Tibial nerve (tissue), 4 donors: ENCODE results near the gene CORIN. TPM values are rescaled to one million over a fixed set of nuclear protein-coding genes. Genes with fewer than 3 reads are reported as not detected.

Source experiments
- DNase-seq, 2 donors: peaks; one replicate each; pipeline ENCODE4 v3.0.0-alpha.2; 2019; ENCODE audit warnings: low spot score in 2 of 2
- H3K27ac ChIP-seq, 4 donors: fragments of 200-600 bp; sonication (generic) in 3 of 4; one replicate each; pipeline ENCODE4 v1.5.1; 2017 to 2019; ENCODE audit warnings: mild to moderate bottlenecking in 1 of 4
- H3K27me3 ChIP-seq, 2 donors: fragments of 200-600 bp; sonication (generic) in 1 of 2; one replicate each; pipeline versions ENCODE4 v1.5.1 to v1.6.0; 2017 to 2019
- H3K36me3 ChIP-seq, 3 donors: fragments of 200-600 bp; sonication (generic); one replicate each; pipeline ENCODE4 v1.5.1; 2018 to 2019
- H3K4me1 ChIP-seq, 4 donors: fragments of 200-600 bp; sonication (generic) in 3 of 4; one replicate each; pipeline ENCODE4 v1.5.1; 2017 to 2019
- H3K4me3 ChIP-seq, 4 donors: fragments of 200-600 bp; sonication (generic) in 3 of 4; one replicate each; pipeline ENCODE4 v1.5.1; 2017 to 2019; ENCODE audit warnings: mild to moderate bottlenecking in 1 of 4, moderate library complexity in 1 of 4
- H3K9me3 ChIP-seq, 4 donors: fragments of 200-600 bp; sonication (generic) in 3 of 4; one replicate each; pipeline ENCODE4 v1.5.1; 2017 to 2019
- CTCF ChIP-seq, 5 experiments: fragments of 200-600 bp in 3 of 5; fragments of 450-650 bp in 2 of 5; sonication (generic) in 3 of 5; IDR thresholded peaks; one replicate each; pipeline ENCODE4 v1.5.1; 2016 to 2019; ENCODE audit warnings: antibody characterized with exemption in 5 of 5, mild to moderate bottlenecking in 3 of 5, moderate library complexity in 2 of 5
- EP300 ChIP-seq, 2 donors: sonication (generic); formaldehyde crosslinking; IDR thresholded peaks; one replicate each; pipeline ENCODE4 v1.6.1; 2017; ENCODE audit warnings: antibody characterized with exemption in 2 of 2, mild to moderate bottlenecking in 1 of 2
- POLR2A ChIP-seq, 2 donors: fragments of 450-650 bp; IDR thresholded peaks; one replicate each; pipeline ENCODE4 v1.6.1; 2017; ENCODE audit warnings: antibody characterized with exemption in 2 of 2, mild to moderate bottlenecking in 2 of 2, moderate library complexity in 2 of 2
- WGBS, 2 donors: methylation state at CpG; one replicate each; pipeline ENCODE4 v1.1.5; 2018; 5-methylcytosine and 5-hydroxymethylcytosine counted together
- total RNA-seq, 4 donors: library from RNA; depleted of rRNA; stranded (reverse); fragments of >200 nt; gene quantifications; one replicate each; pipeline ENCODE4 v1.1.0, GENCODE V29; 2016

Gene CORIN
- total RNA-seq, 4 donors from 2014 or later = 0.22 to 0.42 TPM; not detected in 2

GRCh38 chr4:47842985-47843384 is 5.1 kb upstream of the CORIN start:
- no peaks in the 10 kb centered on the region for H3K27me3 ChIP-seq
- H3K27ac ChIP-seq = no peak overlapping the region
- peaks cover 0 to 8% (median under 1%) of the 10 kb centered on the region in 4 donors for H3K4me1 ChIP-seq
- H3K36me3 ChIP-seq = peaks cover 0 to 25% (median 0%) of the 10 kb centered on the region in 3 donors
- no peak overlapping the region for H3K4me3 ChIP-seq
- no peak for DNase-seq
- TF ChIP-seq CTCF (IDR thresholded peaks at IDR 0.05) (no peak), POLR2A (IDR thresholded peaks at IDR 0.05) (no peak), EP300 (IDR thresholded peaks at IDR 0.05) (no peak)
- H3K9me3 ChIP-seq = no peaks in the 10 kb centered on the region

- Histone ChIP-seq H3K27ac (no peak overlapping the region), H3K36me3 (peaks cover 0 to 4% (median 0%) of the 10 kb centered on the region in 3 donors), H3K27me3 (no peaks in the 10 kb centered on the region), H3K4me1 (peaks cover 0 to 34% (median 15%) of the 10 kb centered on the region in 4 donors), H3K4me3 (no peak overlapping the region), H3K9me3 (no peaks in the 10 kb centered on the region)
- WGBS, 2 donors = 89 to 94% methylated on average over 1 of the region's 1 CpG
- no peak for TF ChIP-seq CTCF (IDR thresholded peaks at IDR 0.05)
- TF ChIP-seq EP300 (IDR thresholded peaks at IDR 0.05) = no peak
- no peak for TF ChIP-seq POLR2A (IDR thresholded peaks at IDR 0.05)
- DNase-seq = no peak
These were observed 2.4 kb upstream of the CORIN start for GRCh38 chr4:47840291-47840690.

GRCh38 chr4:47839259-47839658 is 1.4 kb upstream of the CORIN start:
- no peak for TF ChIP-seq EP300 (IDR thresholded peaks at IDR 0.05)
- TF ChIP-seq POLR2A (IDR thresholded peaks at IDR 0.05) = no peak
- TF ChIP-seq CTCF (IDR thresholded peaks at IDR 0.05) = peak in 1 of 5 experiments; percentile 20
- H3K27ac ChIP-seq = no peak overlapping the region
- 68 to 76% methylated on average over 5 of the region's 5 CpGs for WGBS, 2 donors

GRCh38 chr4:47838445-47838844 is 578 bp upstream of the CORIN start:
- no peaks in the 10 kb centered on the region for H3K9me3 ChIP-seq
- TF ChIP-seq POLR2A (IDR thresholded peaks at IDR 0.05) = no peak
- TF ChIP-seq CTCF (IDR thresholded peaks at IDR 0.05) = no peak
- TF ChIP-seq EP300 (IDR thresholded peaks at IDR 0.05) = no peak
- peaks cover 0 to 35% (median 15%) of the 10 kb centered on the region in 4 donors for H3K4me1 ChIP-seq
- DNase-seq = no peak
- 63 to 73% methylated on average over 4 of the region's 4 CpGs for WGBS, 2 donors
- H3K36me3 ChIP-seq = peaks cover 0 to 4% (median 0%) of the 10 kb centered on the region in 3 donors
- H3K27ac ChIP-seq = no peak overlapping the region
- H3K27me3 ChIP-seq = no peaks in the 10 kb centered on the region
- peak overlapping the region in 1 of 4 donors; percentile 49 for H3K4me3 ChIP-seq

More at GRCh38 chr4:47839259-47839658, 1.4 kb upstream of the CORIN start:
- H3K9me3 ChIP-seq = no peaks in the 10 kb centered on the region
- H3K4me3 ChIP-seq = no peak overlapping the region
- H3K27me3 ChIP-seq = no peaks in the 10 kb centered on the region
- peaks cover 0 to 35% (median 15%) of the 10 kb centered on the region in 4 donors for H3K4me1 ChIP-seq
- peak in 1 of 2 donors; percentile 13 for DNase-seq
- H3K36me3 ChIP-seq = peaks cover 0 to 4% (median 0%) of the 10 kb centered on the region in 3 donors

- Histone ChIP-seq H3K4me3 (peak overlapping the region; percentile 21 to 59 (median 46)), H3K27me3 (no peaks in the 10 kb centered on the region), H3K36me3 (no peaks in the 10 kb centered on the region), H3K4me1 (peaks cover 0 to 35% (median 15%) of the 10 kb centered on the region in 4 donors), H3K9me3 (peaks cover 0 to 9% (median 0%) of the 10 kb centered on the region in 4 donors), H3K27ac (peak overlapping the region in 1 of 4 donors; percentile 35)
- DNase-seq = no peak
- 1% methylated on average over 42 to 54 of the region's 58 CpGs for WGBS, 2 donors
- TF ChIP-seq CTCF (IDR thresholded peaks at IDR 0.05) (no peak), EP300 (IDR thresholded peaks at IDR 0.05) (no peak), POLR2A (IDR thresholded peaks at IDR 0.05) (no peak)
These were observed 566 bp downstream of the CORIN start for GRCh38 chr4:47837094-47837907.
